GM12875 (cell line): ENCODE measurements around the gene VGLL4.

ENCODE experiments used
- H3K4me3 ChIP-seq: one replicate; pipeline ENCODE4 v1.5.1; 2011; ENCODE audit warnings: low read depth, low read length, control low read depth
- TF ChIP-seq, protein P1 (sequence below): IDR thresholded peaks from 2 replicates; pipeline ENCODE4 v1.5.1; 2011; ENCODE audit warnings: low read depth, mild to moderate bottlenecking, control low read depth, inconsistent platforms, low read length, moderate library complexity, borderline replicate concordance; ENCODE audit not compliant: insufficient read depth

VGLL4 gene

DNA sequence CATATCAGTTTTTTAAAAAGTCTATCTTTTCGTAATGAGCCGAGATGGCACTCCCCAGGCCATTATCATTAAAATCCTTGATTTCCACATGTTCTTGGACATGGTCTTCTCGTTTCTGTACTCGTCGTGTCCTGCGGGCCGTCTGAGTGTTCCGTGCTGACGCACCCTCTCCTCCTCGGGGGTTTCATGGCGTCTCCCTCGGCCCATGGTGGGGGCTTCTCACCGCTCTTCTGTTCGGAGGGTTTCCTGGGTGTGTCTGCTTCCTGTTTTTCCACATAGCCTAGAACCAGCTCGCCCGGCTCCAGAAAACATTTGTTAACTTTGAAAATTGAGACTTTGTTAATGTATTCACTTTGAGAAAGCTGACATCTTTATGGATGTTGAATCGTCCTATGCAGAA, 92.7 kb downstream of the VGLL4 start:
- TF ChIP-seq, protein P1, sequence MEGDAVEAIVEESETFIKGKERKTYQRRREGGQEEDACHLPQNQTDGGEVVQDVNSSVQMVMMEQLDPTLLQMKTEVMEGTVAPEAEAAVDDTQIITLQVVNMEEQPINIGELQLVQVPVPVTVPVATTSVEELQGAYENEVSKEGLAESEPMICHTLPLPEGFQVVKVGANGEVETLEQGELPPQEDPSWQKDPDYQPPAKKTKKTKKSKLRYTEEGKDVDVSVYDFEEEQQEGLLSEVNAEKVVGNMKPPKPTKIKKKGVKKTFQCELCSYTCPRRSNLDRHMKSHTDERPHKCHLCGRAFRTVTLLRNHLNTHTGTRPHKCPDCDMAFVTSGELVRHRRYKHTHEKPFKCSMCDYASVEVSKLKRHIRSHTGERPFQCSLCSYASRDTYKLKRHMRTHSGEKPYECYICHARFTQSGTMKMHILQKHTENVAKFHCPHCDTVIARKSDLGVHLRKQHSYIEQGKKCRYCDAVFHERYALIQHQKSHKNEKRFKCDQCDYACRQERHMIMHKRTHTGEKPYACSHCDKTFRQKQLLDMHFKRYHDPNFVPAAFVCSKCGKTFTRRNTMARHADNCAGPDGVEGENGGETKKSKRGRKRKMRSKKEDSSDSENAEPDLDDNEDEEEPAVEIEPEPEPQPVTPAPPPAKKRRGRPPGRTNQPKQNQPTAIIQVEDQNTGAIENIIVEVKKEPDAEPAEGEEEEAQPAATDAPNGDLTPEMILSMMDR = no peak
- H3K4me3 ChIP-seq = no peak overlapping the region

DNA sequence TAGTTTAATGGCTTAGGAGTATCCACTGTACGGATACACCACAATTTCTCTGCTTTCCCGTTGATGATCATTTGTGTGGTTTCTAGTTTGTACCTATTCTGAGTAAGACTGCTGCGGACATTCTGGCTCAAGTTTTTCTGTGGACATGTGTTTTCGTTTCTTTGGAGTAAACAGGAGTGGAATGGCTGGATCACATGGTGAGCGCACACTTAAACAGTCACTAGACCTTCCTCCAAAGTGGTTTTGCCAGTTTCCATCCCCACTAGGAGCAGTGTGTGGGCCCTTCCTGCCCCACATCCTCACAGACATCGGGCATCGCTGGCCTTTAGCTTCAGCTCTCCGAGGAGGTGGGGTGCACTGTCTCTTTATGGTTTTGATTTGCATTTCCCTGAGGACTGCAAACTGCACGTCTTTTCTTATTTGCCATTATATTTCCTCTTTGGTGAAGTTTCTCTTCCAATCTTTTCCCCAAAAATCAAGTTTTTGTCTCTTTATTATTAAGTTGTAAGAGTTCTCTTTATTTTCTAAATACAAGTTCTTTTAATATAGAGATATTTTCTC, 94.1 kb downstream of the VGLL4 start:
- TF ChIP-seq, protein P1 = no peak

DNA sequence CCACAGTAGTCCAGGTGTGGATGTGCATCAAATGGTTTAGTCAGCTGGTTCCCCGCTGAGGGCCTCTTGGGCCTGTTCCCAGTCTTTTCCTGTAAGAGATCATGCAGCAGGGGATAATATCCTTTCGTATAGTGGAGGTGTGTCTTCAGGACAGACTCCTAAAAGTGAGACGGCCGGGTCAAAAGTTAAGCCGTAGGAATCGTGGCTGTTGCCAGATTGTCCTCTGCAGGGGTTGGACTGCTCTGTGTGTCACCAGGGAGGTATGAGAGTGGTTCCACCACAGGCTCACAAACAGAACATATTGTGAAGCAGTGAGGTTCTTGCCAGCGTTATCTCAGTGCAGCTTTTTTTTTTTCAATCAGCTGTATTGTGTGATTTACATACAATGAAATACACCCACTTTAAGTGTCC, 95.0 kb downstream of the VGLL4 start:
- H3K4me3 ChIP-seq = no peak overlapping the region
- TF ChIP-seq, protein P1 = no peak

More for the DNA sequence above, 94.1 kb downstream of the VGLL4 start:
- H3K4me3 ChIP-seq = no peak overlapping the region

DNA sequence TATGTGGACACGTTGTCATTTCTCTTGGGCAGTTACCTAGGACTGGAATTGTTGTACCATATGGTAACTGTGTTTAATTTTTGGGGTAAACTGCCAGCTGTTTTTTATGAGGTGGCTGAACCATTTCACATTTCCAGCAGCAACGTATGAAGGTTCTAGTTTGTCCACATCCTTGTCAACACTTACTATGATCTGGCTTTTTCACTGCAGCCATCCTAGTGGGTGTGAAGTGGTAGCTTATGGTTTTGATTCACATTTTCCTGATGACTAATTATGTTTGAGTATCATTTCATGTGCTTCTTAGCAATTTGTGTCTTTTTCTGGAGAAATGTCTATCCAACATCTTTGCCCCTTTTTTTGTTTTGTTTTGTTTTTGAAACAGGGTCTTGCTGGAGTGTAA, 96.2 kb downstream of the VGLL4 start:
- TF ChIP-seq, protein P1 = no peak
- H3K4me3 ChIP-seq = no peak overlapping the region

DNA sequence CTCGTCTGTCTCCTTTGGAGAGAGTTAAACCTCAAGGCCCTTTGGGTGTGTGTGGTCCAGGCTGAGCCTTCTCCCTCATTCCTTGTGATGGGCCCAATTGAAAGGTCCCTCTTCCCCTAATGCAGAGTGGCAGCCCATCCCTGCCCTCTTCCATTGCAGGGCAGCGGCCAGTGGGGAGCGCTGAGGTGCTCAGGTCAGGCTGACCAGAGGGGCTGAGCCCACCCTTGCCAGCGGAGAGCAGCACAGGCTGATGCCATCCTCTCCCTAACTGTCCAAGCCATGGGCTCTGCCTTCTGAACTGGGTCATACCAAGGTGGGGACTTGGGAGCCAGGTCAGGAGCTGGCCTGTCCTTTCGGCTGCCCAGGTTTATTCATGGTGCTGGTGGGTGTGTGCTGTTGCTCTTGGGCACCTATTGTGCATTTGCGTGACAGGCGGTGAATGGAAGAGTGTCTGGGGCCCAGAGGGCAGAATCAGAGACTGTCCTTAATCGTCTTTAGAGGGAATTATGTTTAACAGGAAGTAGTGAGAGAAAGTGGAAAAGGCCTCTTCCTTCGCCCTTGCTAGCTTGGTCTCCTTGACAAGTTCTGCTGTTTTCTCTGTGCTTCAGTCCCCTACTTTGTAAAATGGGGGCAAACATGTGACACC, 96.9 kb downstream of the VGLL4 start:
- no peak overlapping the region for H3K4me3 ChIP-seq
- TF ChIP-seq, protein P1 = no peak

DNA sequence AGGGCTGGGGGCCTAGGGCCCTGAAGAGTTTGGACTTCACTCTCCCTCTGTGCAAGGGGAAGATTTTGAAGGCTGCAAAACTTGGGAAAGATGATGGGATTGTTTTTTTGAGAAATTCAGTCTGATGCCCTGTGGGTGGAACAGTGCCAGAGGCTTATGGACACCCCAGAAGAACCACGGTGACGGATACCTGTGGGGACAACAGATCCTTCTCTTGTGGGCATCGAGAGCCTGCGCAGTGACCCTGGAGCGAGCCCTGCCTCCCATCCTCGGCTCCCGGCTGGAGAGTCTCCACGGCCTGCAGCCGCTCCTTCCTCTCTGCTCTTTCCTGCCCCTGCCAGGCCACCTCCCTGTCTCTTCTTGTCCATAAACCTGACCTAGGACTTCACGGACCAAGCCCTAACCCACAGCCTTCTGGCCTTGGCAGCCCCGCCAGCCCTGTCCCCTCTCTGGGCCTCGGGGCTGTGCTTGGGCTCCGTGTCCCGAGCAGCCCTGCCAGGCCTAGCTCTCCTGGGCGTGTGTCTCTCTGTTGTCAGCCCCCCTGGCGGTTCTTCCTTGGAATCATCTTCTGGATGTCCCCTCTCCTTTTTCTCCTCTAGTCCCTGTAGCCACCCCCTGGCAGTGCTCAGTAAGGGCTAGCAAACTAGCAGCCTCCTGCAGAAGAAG, 98.4 kb downstream of the VGLL4 start:
- TF ChIP-seq, protein P1 = no peak

DNA sequence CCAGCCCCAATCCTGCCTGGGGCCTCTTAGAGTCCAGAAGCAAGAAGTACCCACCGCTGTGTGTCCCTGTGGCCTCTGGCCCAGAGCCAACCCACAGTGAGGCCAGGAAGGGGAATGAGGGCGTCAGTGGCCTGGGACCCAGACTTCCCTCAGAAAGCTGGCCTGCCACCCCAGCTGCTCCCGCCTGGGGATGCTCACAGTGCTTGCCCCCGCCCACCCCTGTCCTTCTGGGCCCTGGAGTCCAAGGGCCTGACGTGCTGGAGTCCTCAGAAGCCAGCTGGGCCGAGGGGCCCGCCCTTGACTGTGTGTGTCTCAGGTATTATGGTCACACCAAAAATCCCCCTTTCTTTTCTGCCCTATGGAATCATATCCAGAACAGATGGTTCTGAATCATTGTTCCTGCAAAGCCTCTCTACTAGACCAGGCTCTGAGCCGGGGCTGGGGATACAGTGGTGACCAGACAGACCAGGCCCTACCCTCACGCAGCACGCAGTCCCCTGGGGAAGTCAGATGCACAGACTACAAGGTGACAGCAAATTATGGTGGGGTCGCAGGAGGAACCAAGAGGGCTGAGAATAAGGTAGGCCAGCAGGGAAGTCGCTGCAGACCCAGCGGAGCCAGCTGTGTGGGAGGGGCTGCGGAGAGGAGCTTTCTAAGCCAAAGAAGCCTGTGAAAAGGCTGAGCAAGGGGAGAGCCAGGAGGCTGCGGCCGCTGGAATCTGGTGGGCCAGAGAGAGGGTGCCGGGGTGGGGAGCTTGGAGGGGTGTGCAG, 99.1 kb downstream of the VGLL4 start:
- TF ChIP-seq, protein P1 = no peak
- no peak overlapping the region for H3K4me3 ChIP-seq

More for the DNA sequence above, 98.4 kb downstream of the VGLL4 start:
- H3K4me3 ChIP-seq = no peak overlapping the region
